HG03097 (cell line): Measurements from ENCODE around the gene DPP10.
"Not testable (repeated sequence)": the region's sequence is repeated elsewhere in the genome, so short reads cannot be mapped to it uniquely, and the experiment has no call there.

ENCODE experiments used
- ATAC-seq: cut with Tn5 transposase; IDR thresholded peaks from one replicate; pipeline ENCODE4 v1.9.1; 2021; ENCODE audit not compliant: unreplicated experiment, low FRiP score

Gene DPP10

DNA sequence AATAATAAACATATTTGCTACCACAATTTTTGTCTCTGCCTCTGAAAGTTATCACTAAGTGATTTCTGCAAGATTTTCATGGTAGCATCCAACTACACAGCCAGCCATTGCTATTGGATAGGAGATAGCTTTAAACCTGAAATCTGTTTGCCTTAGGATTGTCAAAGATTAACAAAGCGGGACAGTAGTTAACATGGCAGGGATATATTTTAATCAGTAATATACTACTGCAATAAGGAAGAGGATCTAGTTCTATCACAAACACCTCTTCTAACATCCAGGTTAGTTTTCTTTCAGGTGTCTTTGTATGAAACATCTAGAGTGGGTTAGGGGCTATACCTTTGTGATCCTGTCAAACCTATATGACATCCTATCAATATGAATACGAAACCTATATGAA lies 641.3 kb downstream of the DPP10 start:
- ATAC-seq, result no peak

DNA sequence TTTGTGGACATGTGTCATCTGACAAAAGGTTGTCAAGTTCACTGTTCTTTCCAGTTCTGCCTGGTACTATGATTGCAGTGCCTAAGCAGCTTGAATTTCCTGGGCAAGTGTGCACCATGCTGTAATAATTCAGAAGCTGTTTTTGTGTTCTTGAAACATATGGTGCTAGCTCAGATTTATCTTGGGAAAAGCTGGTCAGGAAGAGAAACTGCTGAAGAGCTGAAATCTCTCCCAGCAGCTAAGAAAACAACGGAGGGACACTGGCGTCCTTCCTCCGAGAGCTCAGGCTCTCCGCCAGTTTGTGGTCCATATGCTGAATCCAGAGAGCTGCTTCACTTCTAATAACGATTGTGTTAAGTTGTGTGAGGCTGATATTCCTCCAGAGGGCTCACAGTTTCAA lies 642.0 kb downstream of the DPP10 start:
- ATAC-seq, result no peak

DNA sequence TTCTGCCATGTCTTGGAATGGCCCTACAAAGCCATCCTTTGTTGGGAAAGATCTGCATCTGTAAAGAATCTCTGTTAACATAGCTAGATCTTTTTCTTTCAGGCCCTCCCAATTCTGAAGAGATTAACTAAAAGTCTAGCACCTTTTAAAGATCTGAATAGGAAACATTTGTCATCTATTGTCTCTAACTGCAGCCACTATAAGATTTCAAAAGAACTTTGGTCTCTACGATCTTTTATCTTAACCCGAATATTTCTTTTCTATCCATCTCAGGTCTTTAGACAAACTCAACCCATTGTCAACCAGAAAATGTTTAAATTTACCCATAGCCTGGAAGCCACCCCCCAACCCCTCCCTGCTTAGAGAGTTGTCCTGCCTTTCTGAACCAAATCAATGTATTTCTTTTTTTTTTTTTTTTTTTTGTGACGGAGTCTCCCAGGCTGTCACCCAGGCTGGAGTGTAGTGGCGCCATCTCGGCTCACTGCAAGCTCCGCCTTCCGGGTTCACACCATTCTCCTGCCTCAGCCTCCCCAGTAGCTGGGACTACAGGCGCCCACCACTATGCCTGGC lies 643.7 kb downstream of the DPP10 start:
- ATAC-seq, result not testable (repeated sequence)

DNA sequence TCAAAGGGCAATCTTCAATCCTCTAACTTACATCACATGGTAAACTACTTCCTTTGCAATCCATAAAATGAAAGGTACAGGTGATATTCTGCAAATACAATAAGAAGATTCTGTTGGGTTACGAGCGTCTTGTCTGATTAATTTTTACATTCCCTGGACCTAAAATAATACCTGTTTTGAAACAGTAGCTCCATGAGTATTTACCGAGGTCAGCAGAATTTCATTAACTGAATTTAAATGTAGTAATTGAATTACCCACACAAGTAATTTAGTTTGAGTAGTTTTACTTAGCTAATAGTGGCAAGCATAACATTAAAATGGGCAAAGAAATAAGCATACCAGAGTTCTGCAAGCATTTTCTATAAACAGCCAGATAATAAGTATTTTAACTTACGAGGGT lies 652.0 kb downstream of the DPP10 start:
- no peak for ATAC-seq

DNA sequence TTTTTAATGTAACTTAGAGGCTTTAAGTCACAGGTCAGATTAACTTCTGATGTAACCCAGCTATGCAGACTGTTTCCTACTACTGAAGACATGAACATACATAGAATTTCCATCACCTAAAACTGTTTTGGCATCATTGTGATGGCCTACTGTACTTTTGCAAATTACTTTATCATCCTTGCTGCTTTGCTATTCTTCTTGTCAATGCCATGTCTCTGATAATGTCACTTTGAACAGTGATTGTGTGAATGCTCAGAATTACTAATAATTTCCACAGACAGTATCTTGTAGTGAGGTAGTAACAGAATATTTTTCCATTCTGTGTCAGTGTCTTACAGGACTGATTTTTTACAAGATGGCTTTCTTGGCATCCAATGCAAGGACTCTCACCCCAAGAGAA lies 663.5 kb downstream of the DPP10 start:
- ATAC-seq, result no peak

DNA sequence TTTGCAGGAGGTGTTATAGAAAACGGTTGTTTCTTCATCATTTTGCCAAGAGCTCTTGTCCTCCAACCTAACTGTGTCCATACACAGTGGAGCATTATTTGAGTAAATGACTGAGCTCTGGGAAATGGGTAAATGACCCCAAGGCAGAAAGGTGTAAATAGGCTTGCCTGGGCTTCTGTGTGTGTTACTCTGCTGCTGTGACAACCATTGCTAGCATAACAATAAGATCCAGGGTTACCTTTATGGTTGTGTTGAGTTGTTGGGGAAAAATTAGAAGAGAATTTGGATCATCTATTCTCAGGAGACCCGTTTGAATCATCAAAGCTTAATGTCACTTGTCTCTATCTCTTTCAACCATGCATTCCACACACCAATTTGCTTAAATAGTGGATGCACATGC lies 672.7 kb downstream of the DPP10 start:
- ATAC-seq, result no peak

DNA sequence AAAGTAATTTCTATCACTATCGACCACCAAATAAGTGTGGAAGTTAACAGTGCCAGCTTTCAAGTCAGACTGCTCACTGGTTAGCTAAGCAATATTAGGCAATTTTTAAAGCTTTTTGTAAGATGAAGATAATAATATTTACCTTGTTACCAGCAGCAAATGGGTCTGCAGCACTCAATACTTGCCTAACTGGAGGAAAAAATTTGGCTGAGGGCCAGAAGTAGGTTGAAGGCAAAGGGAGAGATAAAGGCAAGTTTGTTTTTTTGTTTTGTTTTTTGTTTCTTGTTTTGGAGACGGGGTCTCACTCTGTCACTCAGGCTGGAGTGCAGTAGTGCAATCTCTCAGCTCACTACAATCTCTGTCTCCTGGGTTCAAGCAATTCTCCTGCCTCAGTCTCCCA lies 675.9 kb downstream of the DPP10 start:
- ATAC-seq, result no peak

DNA sequence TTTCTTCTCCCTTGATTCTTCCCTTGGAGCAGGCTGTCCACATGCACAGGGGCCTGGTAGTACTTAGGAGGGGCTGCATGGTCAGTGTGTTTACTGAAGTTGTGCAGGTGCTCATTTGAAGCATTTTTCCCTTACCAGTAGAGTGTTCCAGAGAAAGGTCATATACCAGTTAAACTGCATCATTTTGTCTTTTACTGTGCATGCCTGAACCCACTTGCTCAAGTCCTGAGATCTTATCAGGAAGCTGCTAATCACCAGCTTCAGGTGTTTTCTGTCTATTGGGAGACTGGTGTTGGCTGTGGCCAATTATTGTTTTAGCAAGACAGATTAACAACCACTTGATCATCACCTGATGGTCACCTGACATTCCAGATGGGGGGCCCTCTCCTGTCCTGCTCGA lies 676.6 kb downstream of the DPP10 start:
- no peak for ATAC-seq

DNA sequence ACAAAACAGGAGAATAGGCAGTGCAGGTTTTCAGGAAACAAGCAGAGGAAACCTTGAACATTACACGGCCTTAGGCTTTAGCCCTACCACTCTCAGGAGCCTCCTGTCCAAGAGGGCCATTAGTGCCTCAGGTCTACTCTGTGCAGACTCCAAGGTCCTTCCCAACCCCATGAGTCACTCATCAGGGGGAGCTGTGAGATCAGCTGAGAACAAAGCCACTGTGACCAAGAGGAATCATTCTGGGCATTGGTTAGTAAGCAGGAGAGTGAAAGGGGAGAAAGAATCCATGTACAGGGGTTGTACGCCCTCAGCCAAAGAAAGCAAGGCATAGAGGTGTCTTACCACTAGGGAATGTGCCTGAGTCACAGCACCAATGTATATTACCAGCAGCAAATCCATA lies 680.3 kb downstream of the DPP10 start:
- ATAC-seq, result no peak

DNA sequence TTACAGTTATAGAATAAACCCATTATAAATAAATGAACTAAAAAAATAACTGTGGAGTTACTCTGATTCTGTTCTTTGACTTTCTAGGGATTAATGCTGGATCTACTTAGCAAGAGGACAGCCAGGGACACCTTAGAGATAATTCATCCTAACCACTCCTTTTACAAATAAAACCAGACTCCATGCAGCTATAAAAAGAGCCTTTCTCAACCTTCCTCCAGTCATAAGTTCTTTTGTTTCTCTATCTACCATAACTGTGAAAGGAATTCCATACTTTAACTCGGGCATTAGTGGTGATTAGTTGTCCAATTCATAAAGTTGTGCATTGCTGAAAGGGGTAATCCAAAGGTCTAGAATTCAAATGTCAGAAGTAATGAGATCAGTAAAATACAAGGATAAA lies 682.4 kb downstream of the DPP10 start:
- ATAC-seq, result no peak

DNA sequence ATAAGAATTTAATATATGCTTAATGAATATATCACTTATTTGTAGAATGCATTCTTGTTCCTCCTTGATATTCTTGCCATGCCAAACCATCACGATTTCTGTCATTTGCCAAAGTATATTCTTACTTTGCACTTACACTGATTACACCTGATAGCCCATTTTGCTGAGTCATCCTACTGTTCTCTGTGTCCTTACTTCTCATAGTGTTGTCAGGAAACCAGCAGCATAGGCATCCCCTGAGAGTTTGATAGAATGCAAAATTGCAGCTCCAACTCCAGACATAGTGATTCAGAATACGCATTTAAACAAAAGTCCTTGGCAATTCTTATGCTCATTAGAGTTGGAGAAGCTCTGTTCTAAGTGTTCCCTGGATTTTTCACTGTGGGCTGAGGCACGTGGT lies 687.1 kb downstream of the DPP10 start:
- ATAC-seq, result no peak

DNA sequence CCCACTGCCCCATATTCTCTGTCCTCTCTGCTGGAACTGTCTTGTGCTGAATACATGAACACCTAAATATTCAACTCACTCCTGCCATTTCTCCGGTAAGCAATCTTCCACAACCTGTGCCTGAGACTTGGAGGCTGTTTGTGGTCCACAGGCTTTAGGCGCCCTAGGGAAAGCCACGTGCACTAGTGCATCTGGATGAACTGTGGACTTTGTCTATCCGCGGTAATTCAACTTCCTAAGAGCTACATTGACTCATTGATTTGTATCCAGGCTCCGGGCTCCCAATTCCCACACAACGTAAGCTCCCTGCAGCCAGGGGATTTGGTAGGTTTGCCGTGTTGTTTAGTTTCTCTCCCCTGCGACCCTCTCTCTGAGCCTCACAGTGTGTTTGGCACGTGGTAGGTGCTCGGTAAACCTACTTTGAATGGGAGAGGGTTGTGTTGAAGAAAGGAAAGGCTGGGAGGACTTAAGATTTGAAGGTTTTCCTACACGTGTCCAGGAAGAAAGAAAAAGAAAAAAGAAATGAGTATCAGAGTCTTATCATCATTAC lies 718.2 kb downstream of the DPP10 start:
- ATAC-seq, result no peak

DNA sequence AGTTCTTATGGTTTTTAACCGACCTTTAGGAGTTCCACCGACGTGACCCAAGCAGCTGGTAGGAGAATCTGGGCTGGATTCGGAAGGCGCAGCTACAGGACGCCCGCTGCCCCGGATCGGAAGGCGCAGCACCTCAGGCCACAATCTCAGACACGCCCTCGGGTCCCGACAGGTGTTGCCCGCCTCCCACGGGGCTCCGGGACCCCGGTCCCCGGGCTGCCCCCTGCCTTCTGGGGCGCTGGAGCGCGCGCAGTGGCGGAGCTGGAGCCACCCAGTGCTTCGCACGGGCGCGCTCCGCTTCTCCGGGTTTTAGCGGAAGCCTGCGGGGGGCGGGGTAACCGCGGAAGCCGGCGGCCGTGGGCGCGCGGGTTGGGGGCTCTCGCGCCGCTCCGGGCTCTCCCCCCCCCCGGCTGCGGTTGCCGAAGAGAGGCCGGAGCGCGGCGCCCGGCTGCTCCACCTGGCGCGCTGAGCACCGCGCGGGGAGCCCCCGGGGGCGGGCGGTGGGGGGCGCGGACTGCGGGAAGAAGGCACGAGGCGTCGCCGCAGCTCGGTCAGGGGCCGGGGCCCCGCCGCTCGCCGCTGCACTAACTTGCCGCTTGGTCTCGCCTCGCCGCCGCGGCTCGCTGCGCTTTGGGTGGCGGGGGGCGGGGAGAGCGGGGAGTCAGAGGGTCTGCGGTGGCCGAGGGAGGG lies 718.8 kb downstream of the DPP10 start:
- ATAC-seq, result no peak

DNA sequence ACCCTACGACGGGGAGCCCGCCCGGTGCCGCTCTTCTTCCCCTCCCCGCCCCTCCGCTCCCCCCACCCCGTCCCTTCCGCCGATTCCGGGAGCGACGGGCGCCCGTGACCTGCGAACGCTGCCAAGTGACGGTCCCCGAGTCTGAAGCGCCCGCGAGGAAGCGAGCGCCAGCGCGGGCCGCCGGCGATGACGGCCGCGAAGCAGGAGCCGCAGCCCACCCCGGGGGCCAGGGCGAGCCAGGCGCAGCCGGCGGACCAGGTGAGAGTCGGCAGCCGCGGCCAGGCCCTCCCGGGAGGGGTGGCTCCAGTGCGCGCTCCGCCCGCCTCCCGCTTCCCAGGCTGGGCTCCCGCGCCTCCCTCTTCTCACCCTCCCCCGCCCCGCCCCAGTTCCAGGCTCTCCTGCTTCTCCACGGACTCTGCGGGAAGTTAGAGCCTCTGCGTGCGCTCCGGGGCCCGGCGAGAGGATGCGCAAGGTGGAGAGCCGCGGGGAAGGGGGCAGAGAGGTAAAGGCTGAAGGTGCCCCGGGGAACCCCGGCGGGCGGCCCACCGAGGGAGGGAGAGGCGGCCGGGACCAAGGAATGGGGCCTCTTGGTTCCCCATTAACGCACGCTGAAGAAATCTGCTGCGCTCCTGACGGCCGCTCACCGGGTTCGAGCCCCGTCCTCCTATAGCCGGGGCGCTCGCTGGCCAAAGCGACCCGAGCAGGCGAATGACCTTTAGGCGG lies 719.5 kb downstream of the DPP10 start:
- ATAC-seq, result no peak

DNA sequence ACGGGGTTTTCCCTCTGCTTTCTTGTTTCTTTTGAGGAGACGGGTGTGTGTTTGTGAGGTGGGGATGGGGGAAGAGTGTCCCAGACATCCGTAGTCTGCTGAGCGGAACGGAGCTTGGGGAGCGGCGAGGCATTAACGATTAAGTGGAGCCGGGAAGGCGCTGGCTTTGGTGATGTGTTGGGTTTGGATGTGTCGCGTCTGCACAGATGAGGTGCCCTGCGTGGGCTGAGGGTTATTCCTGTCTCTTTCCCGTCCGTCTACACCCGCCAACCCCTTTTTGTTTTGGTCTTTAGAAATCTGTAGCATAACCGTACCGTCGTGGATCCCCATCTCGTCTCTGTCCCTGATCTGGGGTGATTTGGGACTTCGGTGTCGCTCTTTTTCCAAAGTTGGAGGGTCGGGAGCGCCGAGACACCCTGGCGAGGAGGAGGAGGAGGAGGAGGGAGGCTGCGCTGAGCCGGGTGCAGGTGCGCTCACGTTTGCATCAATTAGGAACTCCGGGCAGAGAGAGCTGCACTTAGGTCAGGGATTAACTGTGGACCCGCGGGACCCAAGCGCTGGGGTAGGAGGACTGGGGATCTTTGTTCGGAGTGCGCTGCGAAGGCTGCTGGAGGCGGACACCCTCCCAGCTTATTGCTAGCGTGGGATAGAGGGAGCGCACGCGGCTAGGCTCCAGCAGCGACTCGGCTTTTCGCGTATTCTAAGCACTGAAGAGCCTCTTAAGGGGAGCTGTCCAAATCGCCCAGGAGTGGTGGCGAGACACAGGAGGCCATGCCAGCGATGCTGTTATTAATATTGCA lies 720.3 kb downstream of the DPP10 start:
- no peak for ATAC-seq

DNA sequence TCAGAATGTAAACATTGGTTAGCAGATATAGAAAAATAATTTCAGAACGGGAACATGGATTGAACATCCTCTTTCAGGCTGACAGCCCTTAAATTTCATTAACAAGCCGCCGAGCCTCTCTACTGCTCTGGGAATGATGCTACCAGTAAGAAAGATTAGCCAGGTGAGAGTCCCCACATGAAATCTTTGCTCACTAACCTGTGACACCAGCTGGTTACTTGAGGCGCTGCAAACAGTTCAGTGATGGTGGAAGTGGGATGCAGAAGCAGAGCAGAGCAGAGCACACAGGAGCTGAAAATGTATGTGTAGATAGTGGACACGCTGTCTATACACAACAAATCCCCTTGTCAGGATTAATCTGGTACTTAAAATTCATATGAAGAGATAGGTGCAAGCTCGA lies 721.1 kb downstream of the DPP10 start:
- no peak for ATAC-seq

DNA sequence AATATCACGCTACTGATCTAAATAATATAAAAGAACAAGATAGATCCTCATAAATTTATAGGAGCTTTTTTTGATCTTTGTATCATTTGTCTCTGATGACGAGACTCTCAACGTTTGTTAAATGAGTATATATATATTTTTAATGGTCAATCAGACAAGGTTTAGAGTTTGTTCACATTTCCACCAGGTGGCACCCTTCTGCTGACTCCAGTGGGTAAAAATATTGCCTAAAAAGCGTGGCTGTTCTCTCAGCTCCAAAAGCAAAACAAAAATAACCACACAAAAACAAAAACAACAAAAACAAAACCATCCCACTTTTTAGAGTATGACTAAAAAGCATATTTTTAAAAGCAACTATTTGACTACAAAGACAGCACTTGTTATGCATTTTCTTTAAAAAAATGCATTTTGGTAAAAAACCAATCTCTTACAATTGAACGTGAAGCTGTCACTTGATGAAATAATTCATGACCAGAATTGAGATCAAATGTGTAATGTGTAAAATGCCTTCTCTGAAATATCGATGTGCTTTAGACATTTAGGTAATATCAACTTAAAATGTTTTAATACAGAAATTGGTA lies 723.2 kb downstream of the DPP10 start:
- ATAC-seq, result no peak

DNA sequence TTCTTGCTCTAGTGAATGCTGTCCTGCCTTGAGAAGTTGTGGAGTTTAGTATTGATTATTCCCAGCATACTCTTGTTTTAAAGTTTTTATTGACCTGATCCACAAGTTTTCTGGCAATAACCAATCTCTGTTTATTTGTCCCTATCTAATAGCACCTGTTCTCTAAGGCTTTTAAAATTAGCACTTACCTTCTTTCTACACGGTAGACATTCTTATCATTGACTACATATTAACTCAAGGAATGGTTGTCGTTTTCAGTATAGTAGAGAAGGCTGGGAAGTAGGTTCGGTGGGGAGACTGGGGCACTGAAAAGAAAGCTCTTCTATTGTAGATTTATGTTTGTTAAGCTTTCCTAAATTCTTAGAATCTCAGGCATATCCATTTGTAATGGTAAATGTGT lies 726.0 kb downstream of the DPP10 start:
- ATAC-seq, result no peak

DNA sequence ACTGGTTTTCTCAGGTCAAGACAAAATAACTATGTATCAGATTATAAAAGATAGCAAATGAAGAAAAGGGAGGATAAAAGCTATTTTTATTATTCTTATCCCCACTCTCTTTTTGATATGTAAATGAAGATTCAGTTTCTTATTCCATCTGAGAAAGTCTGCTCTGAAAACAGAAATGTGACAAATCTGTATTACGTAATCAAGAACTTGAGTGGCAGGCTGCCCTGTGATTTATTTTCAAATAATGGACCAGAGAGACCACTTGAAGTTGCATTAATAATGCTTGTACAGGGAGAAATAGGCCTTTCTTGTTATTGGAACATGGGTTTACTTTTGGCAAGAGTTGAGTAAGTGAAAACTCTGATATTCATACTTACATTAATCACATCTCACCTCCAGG lies 727.4 kb downstream of the DPP10 start:
- ATAC-seq, result no peak

DNA sequence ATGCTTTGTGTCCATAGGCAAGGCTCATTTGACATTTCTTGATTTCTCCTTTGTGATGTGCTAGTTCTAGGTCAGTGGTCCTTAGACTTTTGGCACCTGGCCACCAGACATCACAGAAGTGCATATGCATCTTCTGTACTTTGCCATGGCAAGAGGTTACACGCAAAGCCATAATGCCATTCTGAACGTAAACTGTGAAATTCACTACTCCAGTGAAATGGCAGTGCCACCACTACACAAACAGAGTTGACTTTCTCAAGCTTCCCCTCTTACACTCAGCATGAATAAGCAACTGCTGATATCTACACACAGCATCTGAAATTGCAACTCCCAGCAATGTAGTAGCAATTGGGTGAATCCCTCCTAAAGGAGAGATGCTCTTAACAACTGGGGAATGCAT lies 729.3 kb downstream of the DPP10 start:
- no peak for ATAC-seq

DNA sequence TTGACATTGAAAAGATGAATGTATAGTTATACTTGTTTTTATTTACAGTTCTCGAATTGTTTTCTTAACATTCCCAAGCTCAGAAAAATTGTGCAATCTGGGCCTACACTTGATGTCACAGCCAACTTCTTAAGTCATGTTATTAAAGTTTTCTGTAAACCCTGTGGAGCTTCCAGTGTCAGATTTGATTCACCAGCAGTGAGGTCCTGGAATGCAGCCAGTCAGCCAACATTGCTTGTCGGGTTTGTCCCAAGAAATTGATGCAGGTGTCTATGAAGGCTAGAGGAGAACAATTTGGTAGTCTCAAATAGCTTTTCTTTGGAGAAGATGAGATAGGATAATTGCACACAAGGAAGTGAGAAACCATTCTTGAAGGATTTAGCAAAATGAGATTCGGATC lies 732.2 kb downstream of the DPP10 start:
- ATAC-seq, result no peak
